HepG2 (cell line): ENCODE measurements around the gene GDPD4. TPM values are rescaled to one million over a fixed set of nuclear protein-coding genes. Genes with fewer than 3 reads are reported as not detected.

ENCODE experiments used
- ELF3 ChIP-seq: IDR thresholded peaks from 2 replicates; pipeline ENCODE4 v1.6.1; 2016; ENCODE audit warnings: missing genetic modification reagents, missing compliant biosample characterization
- FOXA3 ChIP-seq: IDR thresholded peaks from 2 replicates; pipeline ENCODE4 v1.6.1; 2016; ENCODE audit warnings: missing genetic modification reagents, missing compliant biosample characterization
- HDAC2 ChIP-seq: sonication (generic); formaldehyde crosslinking; IDR thresholded peaks from 2 replicates; pipeline ENCODE4 v1.4.0; 2020; ENCODE audit warnings: missing genetic modification reagents
- HNF4A ChIP-seq: sonication (generic); formaldehyde crosslinking; IDR thresholded peaks from 2 replicates; pipeline ENCODE4 v1.4.0; 2020; ENCODE audit warnings: missing genetic modification reagents
- HNRNPL ChIP-seq: fragments of 200-400 bp; formaldehyde crosslinking; IDR thresholded peaks from 2 replicates; pipeline ENCODE4 v1.6.1; 2017; ENCODE audit warnings: mild to moderate bottlenecking, low read depth, low read length
- HOXA3 ChIP-seq: sonication (generic); formaldehyde crosslinking; IDR thresholded peaks from 2 replicates; pipeline ENCODE4 v1.5.0; 2020; ENCODE audit warnings: missing genetic modification reagents
- HOXA9 ChIP-seq: sonication (generic); formaldehyde crosslinking; IDR thresholded peaks from 2 replicates; pipeline ENCODE4 v1.8.1; 2022; ENCODE audit warnings: missing genetic modification reagents, mild to moderate bottlenecking, moderate library complexity, borderline replicate concordance
- ISL2 ChIP-seq: sonication (generic); formaldehyde crosslinking; IDR thresholded peaks from 2 replicates; pipeline ENCODE4 v1.5.0; 2020; ENCODE audit warnings: missing genetic modification reagents
- JUN ChIP-seq: sonication (generic); formaldehyde crosslinking; IDR thresholded peaks from 2 replicates; pipeline ENCODE4 v1.4.0; 2020; ENCODE audit warnings: mild to moderate bottlenecking, missing genetic modification reagents
- MEF2D ChIP-seq: sonication (generic); formaldehyde crosslinking; IDR thresholded peaks from 2 replicates; pipeline ENCODE4 v1.5.1; 2020; ENCODE audit warnings: mild to moderate bottlenecking, missing genetic modification reagents
- NR2F1 ChIP-seq, 2 experiments: fragments of 450-650 bp in 1 of 2; formaldehyde crosslinking in 1 of 2; IDR thresholded peaks; 2 replicates each; pipeline versions ENCODE4 v1.5.0 to v1.6.1; 2016 to 2020; ENCODE audit warnings: mild to moderate bottlenecking in 1 of 2, missing compliant biosample characterization in 1 of 2, missing genetic modification reagents in 1 of 2, moderate library complexity in 1 of 2
- RARA ChIP-seq: IDR thresholded peaks from 2 replicates; pipeline ENCODE4 v1.6.1; 2016; ENCODE audit warnings: missing genetic modification reagents, missing compliant biosample characterization
- RXRA ChIP-seq: sonication (generic); formaldehyde crosslinking; IDR thresholded peaks from 2 replicates; pipeline ENCODE4 v1.5.1; 2020; ENCODE audit warnings: missing genetic modification reagents
- TARDBP ChIP-seq: sonication (generic); formaldehyde crosslinking; IDR thresholded peaks from 2 replicates; pipeline ENCODE4 v1.8.0; 2022; ENCODE audit warnings: mild to moderate bottlenecking, missing genetic modification reagents
- ZKSCAN5 ChIP-seq: sonication (generic); formaldehyde crosslinking; IDR thresholded peaks from 2 replicates; pipeline ENCODE4 v1.5.1; 2020; ENCODE audit warnings: mild to moderate bottlenecking, missing genetic modification reagents
- ZNF296 ChIP-seq: sonication (generic); formaldehyde crosslinking; conservative IDR thresholded peaks from 2 replicates; pipeline ENCODE4 v1.5.0; 2020; ENCODE audit warnings: mild to moderate bottlenecking, missing genetic modification reagents
- ZNF333 ChIP-seq: sonication (generic); formaldehyde crosslinking; IDR thresholded peaks from 2 replicates; pipeline ENCODE4 v1.4.0; 2020; ENCODE audit warnings: mild to moderate bottlenecking, missing genetic modification reagents, borderline replicate concordance
- ZNF414 ChIP-seq: sonication (generic); formaldehyde crosslinking; IDR thresholded peaks from 2 replicates; pipeline ENCODE4 v1.5.0; 2020; ENCODE audit warnings: missing genetic modification reagents
- ZNF441 ChIP-seq: sonication (generic); formaldehyde crosslinking; IDR thresholded peaks from 2 replicates; pipeline ENCODE4 v1.7.0; 2021; ENCODE audit warnings: missing genetic modification reagents, borderline replicate concordance
- ZNF605 ChIP-seq: sonication (generic); formaldehyde crosslinking; IDR thresholded peaks from 2 replicates; pipeline ENCODE4 v1.8.0; 2022; ENCODE audit warnings: mild to moderate bottlenecking, missing genetic modification reagents
- ZNF784 ChIP-seq: sonication (generic); formaldehyde crosslinking; IDR thresholded peaks from 2 replicates; pipeline ENCODE4 v1.5.1; 2020; ENCODE audit warnings: missing genetic modification reagents, mild to moderate bottlenecking, borderline replicate concordance
- polyA plus RNA-seq, 8 experiments: library from polyadenylated mRNA; depleted of rRNA in 3 of 8; stranded (reverse) in 7 of 8; unstranded in 1 of 8; fragments of >200 nt; fragmentation: Illumina TruSeq in 4 of 8; extraction: Trizol in 4 of 8; gene quantifications; 2 replicates each; pipeline versions ENCODE4 v1.2.1 to v1.2.3, GENCODE V29; 2011 to 2016; ENCODE audit warnings: low read depth in 4 of 8, missing spikeins in 1 of 8, mixed read lengths in 1 of 8; ENCODE audit not compliant: insufficient read depth in 1 of 8
- total RNA-seq, 5 experiments: library from RNA; depleted of rRNA; stranded (reverse); fragments of >200 nt; fragmentation: Illumina TruSeq; extraction: Trizol; gene quantifications; 2 replicates each; pipeline ENCODE4 v1.2.3, GENCODE V29; 2016; ENCODE audit warnings: low read depth in 1 of 5
- TF ChIP-seq, protein P1 (sequence below): sonication (generic); formaldehyde crosslinking; IDR thresholded peaks from 2 replicates; pipeline ENCODE4 v1.4.0; 2020; ENCODE audit warnings: missing genetic modification reagents
- TF ChIP-seq, protein P2 (sequence below): sonication (generic); formaldehyde crosslinking; IDR thresholded peaks from 2 replicates; pipeline ENCODE4 v1.9.0; 2022; ENCODE audit warnings: low read depth, missing genetic modification reagents

GDPD4 gene
- total and polyA plus RNA-seq, 2 of the 13 experiments (the other 11 are each of a cell fraction or from before 2014, with no cell fraction given): not detected

- TF ChIP-seq HNRNPL: 0 out of 2 replicates have a peak, but pooled peaks have one; percentile 27
- 0 out of 2 replicates have a peak, but pooled peaks have one; percentile 13 for TF ChIP-seq ZNF333 (CRISPR knock-in tag)
- peak; percentile 37; the same call in 1 of the 2 replicates for TF ChIP-seq HDAC2 (CRISPR knock-in tag)
- 0 out of 2 replicates have a peak, but pooled peaks have one; percentile 21 for TF ChIP-seq ISL2 (CRISPR knock-in tag)
- TF ChIP-seq NR2F1 (CRISPR knock-in tag; IDR thresholded peaks at IDR 0.05): peak; percentile 81 to 82; a peak in 3 of 4 replicates
- 0 out of 2 replicates have a peak, but pooled peaks have one; percentile 31 for TF ChIP-seq JUN
- TF ChIP-seq ZNF784 (CRISPR knock-in tag): no peak
- no peak for TF ChIP-seq ZNF296 (CRISPR knock-in tag)
- TF ChIP-seq TARDBP (CRISPR knock-in tag): peak; percentile 13; the same call in 1 of the 2 replicates
- peak; percentile 37; the same call in 1 of the 2 replicates for TF ChIP-seq ELF3 (CRISPR knock-in tag)
- peak; percentile 58 for TF ChIP-seq HNF4A
- peak; percentile 54 for TF ChIP-seq FOXA3 (CRISPR knock-in tag)
- TF ChIP-seq ZNF441 (CRISPR knock-in tag): 0 out of 2 replicates have a peak, but pooled peaks have one; percentile 38
- TF ChIP-seq HOXA3 (CRISPR knock-in tag): peak; percentile 49; the same call in 1 of the 2 replicates
- TF ChIP-seq, protein P1, sequence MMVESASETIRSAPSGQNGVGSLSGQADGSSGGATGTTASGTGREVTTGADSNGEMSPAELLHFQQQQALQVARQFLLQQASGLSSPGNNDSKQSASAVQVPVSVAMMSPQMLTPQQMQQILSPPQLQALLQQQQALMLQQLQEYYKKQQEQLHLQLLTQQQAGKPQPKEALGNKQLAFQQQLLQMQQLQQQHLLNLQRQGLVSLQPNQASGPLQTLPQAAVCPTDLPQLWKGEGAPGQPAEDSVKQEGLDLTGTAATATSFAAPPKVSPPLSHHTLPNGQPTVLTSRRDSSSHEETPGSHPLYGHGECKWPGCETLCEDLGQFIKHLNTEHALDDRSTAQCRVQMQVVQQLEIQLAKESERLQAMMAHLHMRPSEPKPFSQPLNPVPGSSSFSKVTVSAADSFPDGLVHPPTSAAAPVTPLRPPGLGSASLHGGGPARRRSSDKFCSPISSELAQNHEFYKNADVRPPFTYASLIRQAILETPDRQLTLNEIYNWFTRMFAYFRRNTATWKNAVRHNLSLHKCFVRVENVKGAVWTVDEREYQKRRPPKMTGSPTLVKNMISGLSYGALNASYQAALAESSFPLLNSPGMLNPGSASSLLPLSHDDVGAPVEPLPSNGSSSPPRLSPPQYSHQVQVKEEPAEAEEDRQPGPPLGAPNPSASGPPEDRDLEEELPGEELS (CRISPR knock-in tag): peak; percentile 66
- TF ChIP-seq ZNF605: 0 out of 2 replicates have a peak, but pooled peaks have one; percentile 12
- peak; percentile 53; the same call in 1 of the 2 replicates for TF ChIP-seq RXRA
- peak; percentile 39; the same call in 1 of the 2 replicates for TF ChIP-seq MEF2D (CRISPR knock-in tag)
- peak; percentile 74 for TF ChIP-seq RARA (CRISPR knock-in tag)
- TF ChIP-seq, protein P2, sequence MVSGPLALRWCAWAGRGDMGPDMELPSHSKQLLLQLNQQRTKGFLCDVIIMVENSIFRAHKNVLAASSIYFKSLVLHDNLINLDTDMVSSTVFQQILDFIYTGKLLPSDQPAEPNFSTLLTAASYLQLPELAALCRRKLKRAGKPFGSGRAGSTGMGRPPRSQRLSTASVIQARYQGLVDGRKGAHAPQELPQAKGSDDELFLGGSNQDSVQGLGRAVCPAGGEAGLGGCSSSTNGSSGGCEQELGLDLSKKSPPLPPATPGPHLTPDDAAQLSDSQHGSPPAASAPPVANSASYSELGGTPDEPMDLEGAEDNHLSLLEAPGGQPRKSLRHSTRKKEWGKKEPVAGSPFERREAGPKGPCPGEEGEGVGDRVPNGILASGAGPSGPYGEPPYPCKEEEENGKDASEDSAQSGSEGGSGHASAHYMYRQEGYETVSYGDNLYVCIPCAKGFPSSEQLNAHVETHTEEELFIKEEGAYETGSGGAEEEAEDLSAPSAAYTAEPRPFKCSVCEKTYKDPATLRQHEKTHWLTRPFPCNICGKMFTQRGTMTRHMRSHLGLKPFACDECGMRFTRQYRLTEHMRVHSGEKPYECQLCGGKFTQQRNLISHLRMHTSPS (CRISPR knock-in tag): peak; percentile 70; the same call in 1 of the 2 replicates
- no peak for TF ChIP-seq HOXA9
- TF ChIP-seq ZNF414 (CRISPR knock-in tag): 0 out of 2 replicates have a peak, but pooled peaks have one; percentile 34
- 0 out of 2 replicates have a peak, but pooled peaks have one; percentile 45 for TF ChIP-seq ZKSCAN5 (CRISPR knock-in tag)
Observed at GRCh38 chr11:77171885-77172665, 129.4 kb downstream of the GDPD4 start (continued).
